GM19467 (cell line): ENCODE measurements around the gene ARHGEF39.

Experiments used
- ATAC-seq: cut with Tn5 transposase; IDR thresholded peaks from one replicate; pipeline ENCODE4 v1.9.1; 2021; ENCODE audit warnings: mild to moderate bottlenecking, moderate library complexity; ENCODE audit not compliant: unreplicated experiment

The ARHGEF39 gene

GRCh38 chr9:35664531-35665470 is at the start of gene ARHGEF39:
Gene ARHGEF39, minus strand, starts transcription at chr9:35665195. Its CDS starts 26 bp downstream, at chr9:35665169.
- ATAC-seq: peak; percentile 55

- ATAC-seq: no peak
These were observed 49.1 kb upstream of the ARHGEF39 start for GRCh38 chr9:35714123-35714522.

DNA sequence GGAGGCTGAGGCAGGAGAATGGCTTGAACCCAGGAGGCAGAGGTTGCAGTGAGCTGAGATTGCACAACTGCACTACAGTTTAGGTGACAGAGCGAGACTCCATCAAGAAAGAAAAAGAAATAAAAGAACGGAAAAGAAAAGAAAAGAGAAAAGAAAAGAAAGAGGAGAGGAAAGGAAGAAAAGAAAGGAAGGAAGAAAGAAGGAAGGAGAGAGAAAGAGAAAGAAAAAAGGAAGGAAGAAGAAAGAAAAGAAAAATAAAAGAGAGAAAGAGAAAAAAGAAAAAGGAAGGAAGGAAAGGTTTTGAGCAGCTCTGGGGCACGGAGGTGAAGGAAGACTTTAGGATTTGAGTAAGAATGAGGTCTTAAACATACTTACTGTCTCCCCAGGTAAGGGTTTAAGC is 48.6 kb upstream of the ARHGEF39 start:
- no peak for ATAC-seq

DNA sequence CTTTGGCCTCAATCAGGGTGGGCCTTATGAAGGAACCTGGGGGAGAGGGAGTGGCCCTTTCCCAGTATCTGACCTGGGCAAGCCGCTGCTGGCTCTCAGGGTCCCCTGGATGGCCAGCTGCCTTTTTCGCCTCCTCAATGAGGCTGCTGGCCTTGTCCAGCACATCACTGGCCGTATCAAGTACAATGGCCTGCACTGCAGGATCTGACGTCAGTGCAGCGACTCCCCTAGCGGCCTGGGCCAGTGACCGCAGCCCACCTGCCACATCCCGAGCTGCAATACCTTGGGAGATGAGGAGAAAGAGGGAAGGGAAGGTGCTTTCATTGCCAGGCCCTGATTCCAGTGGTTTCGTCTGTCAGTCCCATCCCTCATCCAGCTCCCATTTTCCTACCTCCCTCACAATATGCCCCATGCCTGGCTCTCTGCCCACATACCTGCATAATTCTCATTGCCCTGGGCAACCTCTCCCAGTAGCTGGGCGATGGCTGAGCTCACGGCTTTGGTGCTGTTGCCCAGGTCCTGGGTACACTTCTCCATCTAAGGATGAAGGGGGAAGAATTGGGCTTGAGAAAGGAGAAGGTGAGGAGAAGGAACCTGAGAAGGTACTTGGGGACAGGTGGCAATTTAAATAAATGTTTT is 47.9 kb upstream of the ARHGEF39 start:
- no peak for ATAC-seq

- ATAC-seq: no peak
These were observed 46.8 kb upstream of the ARHGEF39 start for GRCh38 chr9:35711501-35712428.

GRCh38 chr9:35710818-35711500 is 46.0 kb upstream of the ARHGEF39 start:
- ATAC-seq: no peak

- ATAC-seq: no peak
These were observed 43.2 kb upstream of the ARHGEF39 start for GRCh38 chr9:35708146-35708545.

GRCh38 chr9:35706951-35707350 is 42.0 kb upstream of the ARHGEF39 start:
- ATAC-seq: no peak

GRCh38 chr9:35705836-35706430 is 40.9 kb upstream of the ARHGEF39 start:
- no peak for ATAC-seq

DNA sequence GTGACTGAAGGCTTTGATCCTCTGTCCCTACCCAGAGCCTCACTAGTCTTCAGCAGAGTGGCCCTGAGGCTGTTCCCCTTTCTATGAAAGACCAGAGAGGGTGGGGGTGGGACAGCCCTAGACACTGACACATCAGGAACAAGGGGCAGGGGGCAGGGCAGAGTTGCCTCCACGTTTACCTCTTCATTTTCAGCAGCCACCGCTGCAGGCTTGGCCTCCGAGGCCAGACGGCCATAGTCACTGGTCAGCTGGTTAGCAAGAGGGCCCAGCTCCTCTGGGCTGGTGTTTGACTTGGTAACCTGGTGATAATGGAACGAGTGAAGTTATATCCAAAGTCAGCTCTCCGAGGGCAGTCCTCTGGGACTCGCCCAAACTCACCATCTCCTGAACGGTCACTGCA is 40.4 kb upstream of the ARHGEF39 start:
- no peak for ATAC-seq

DNA sequence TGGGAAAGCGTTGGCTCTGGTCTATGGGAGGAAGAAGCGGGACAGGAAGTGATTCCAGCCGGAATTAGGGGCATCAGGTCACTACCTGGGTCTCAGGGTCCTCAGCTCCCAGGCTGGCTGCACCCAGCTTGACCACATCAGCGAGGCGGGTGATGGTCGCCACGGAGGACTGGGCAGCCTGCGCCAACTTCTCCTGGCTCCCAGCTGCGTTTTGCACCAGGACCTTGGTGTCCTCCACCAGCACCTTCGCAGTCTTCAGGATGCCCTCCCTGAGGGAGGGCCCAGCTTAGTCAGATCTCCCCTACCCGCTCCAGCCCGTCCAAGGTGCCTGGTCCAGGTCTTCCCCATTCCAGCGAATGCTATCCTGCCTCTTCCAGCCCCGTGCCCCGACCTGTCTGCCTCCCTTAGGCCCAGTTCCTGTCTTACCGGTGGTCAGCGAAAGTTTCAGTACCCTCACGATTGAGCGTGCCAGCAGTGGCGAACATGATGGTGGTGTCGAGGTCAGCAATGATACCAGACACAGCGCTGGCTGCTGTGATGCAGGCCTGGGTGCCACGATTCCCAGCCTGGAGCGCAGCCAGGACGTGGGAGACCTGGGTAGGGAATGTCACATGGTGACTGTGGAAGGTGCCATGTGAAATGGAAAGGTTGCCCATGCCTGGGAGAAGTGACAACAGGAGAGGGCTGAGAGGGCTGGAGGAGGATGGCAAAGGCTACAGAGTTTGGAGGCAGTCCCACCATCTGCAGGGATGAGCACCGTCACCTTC is 39.1 kb upstream of the ARHGEF39 start:
- ATAC-seq: no peak

GRCh38 chr9:35702696-35703095 is 37.7 kb upstream of the ARHGEF39 start:
- no peak for ATAC-seq

DNA sequence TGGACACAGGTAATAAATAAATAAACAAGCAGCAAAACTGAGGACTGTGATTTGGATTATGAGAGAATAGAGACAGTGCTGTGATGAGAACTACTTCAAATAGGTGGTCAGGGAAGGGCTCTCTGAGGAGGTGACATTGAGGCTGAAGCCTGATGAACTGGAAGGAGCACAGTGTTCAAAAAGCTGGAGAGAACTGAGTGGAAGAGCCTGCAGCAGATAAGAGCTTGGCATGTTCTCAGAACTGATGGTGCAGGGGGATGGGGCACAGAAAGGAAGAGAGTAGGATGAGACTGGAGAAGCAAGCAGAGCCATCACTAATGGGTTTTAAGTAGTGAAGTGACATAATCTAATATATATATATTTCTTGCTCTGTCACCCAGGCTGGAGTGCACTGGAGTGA is 35.9 kb upstream of the ARHGEF39 start:
- no peak for ATAC-seq

GRCh38 chr9:35700031-35700430 is 35.0 kb upstream of the ARHGEF39 start:
- no peak for ATAC-seq

DNA sequence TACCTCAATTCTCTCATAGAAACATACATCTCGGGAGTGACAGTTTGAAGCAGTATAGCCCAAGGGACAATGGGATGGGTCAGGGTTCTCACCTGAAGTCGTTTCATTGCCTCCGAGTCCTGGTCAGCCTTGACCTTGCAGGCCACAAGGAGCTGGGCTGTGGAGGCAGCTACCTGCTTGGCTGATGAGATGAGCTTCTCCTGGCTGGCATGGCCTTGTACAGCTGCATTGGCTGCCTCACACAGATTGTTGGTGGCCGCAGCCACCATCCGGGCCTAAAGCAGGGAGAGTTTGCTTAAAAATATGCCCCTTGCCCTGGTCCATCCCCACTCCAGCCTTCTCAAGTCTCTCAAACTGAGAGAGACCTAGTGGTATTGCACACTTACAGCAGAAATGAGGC is 33.2 kb upstream of the ARHGEF39 start:
- ATAC-seq: no peak

- no peak for ATAC-seq
These were observed 32.5 kb upstream of the ARHGEF39 start for GRCh38 chr9:35697486-35697885.

- ATAC-seq: no peak
These were observed 31.7 kb upstream of the ARHGEF39 start for GRCh38 chr9:35696520-35697215.

GRCh38 chr9:35695943-35696401 is 31.0 kb upstream of the ARHGEF39 start:
- no peak for ATAC-seq
